HG03097 (cell line): Measurements from ENCODE around the gene C4orf54.

Experiments used
- ATAC-seq: cut with Tn5 transposase; IDR thresholded peaks from one replicate; pipeline ENCODE4 v1.9.1; 2021; ENCODE audit not compliant: unreplicated experiment, low FRiP score

Gene C4orf54

GRCh38 chr4:99652596-99653436 lies 4.8 kb downstream of the C4orf54 start:
- ATAC-seq = no peak

GRCh38 chr4:99651811-99652485 lies 5.7 kb downstream of the C4orf54 start:
- no peak for ATAC-seq

GRCh38 chr4:99651016-99651769 lies 6.4 kb downstream of the C4orf54 start:
- no peak for ATAC-seq

GRCh38 chr4:99649778-99650177 lies 7.8 kb downstream of the C4orf54 start:
- no peak for ATAC-seq

GRCh38 chr4:99649208-99649607 lies 8.4 kb downstream of the C4orf54 start:
- ATAC-seq = no peak

- no peak for ATAC-seq
Measured at GRCh38 chr4:99648321-99648720, 9.3 kb downstream of the C4orf54 start.

- ATAC-seq = no peak
Measured at GRCh38 chr4:99647071-99647470, 10.6 kb downstream of the C4orf54 start.

- no peak for ATAC-seq
Measured at GRCh38 chr4:99645638-99646037, 12.0 kb downstream of the C4orf54 start.

GRCh38 chr4:99645036-99645435 lies 12.6 kb downstream of the C4orf54 start:
- no peak for ATAC-seq

- no peak for ATAC-seq
Measured at GRCh38 chr4:99644453-99644852, 13.2 kb downstream of the C4orf54 start.

- no peak for ATAC-seq
Measured at GRCh38 chr4:99642725-99643489, 14.7 kb downstream of the C4orf54 start.

GRCh38 chr4:99640676-99641075 lies 17.0 kb downstream of the C4orf54 start:
- ATAC-seq = no peak

- ATAC-seq = no peak
Measured at GRCh38 chr4:99637174-99637573, 20.5 kb downstream of the C4orf54 start.

- ATAC-seq = no peak
Measured at GRCh38 chr4:99636422-99636821, 21.2 kb downstream of the C4orf54 start.

- ATAC-seq = no peak
Measured at GRCh38 chr4:99635601-99636000, 22.0 kb downstream of the C4orf54 start.

GRCh38 chr4:99634742-99635360 lies 22.8 kb downstream of the C4orf54 start:
- no peak for ATAC-seq

GRCh38 chr4:99633772-99634171 lies 23.9 kb downstream of the C4orf54 start:
- no peak for ATAC-seq

GRCh38 chr4:99630857-99631360 lies 26.7 kb downstream of the C4orf54 start:
- no peak for ATAC-seq

- no peak for ATAC-seq
Measured at GRCh38 chr4:99629962-99630554, 27.6 kb downstream of the C4orf54 start.

GRCh38 chr4:99628040-99628439 lies 29.6 kb downstream of the C4orf54 start:
- ATAC-seq = no peak
